HT1080 (cell line): ENCODE measurements around the gene RUBCNL. TPM values are rescaled to one million over a fixed set of nuclear protein-coding genes. Genes with fewer than 3 reads are reported as not detected.

Experiments
- DNase-seq: peaks from one replicate; pipeline ENCODE4 v3.0.0-alpha.2; 2015; ENCODE audit warnings: low read depth
- total RNA-seq: library from RNA; depleted of rRNA; stranded (reverse); fragments of >200 nt; shearing (Covaris generic); gene quantifications from 2 replicates; pipeline ENCODE4 v1.2.3, GENCODE V29; 2014

RUBCNL gene
- total RNA-seq, 1 experiment from 2014 or later, result 0.11 TPM

DNA sequence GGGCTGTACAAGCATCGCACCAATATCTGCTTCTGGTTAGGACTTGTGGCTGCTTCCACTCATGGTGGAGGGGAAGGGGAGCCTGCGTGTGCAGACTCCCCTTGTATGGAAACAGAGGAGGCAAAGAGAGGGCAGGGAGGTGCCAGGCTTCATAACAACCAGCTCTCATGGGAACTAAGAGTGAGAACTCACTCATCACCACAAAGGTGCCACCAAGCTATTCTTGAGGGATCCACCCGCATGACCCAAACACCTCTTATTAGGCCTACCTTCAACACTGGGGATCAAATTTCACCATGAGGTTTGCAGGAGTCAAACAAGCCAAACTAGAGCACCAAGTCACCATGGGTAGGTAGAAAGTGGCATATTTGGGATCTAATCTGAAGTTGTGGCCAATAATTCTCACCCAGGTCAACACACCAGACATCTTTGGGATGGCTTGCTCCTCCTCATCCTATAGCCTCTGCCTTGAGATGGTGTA, 46.4 kb downstream of the RUBCNL start:
- DNase-seq, result no peak

DNA sequence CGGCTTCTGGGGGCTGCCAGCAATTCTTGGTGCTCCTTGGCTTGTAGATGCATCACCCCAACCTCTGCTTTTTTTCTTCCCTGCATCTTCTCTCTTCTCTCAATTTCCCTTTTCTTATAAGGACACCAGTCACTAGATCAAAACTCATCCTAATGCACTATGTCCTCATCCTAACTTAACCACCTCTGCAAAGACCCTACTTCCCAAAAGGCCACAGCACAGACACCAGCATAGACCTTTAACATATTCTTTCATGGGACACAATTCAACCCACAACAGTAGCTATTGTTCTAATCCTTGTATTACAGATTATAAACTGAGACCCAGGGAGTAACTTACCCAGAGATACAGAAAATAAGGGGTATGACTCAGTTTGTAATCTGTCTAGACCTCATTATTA, 47.0 kb downstream of the RUBCNL start:
- DNase-seq, result no peak

DNA sequence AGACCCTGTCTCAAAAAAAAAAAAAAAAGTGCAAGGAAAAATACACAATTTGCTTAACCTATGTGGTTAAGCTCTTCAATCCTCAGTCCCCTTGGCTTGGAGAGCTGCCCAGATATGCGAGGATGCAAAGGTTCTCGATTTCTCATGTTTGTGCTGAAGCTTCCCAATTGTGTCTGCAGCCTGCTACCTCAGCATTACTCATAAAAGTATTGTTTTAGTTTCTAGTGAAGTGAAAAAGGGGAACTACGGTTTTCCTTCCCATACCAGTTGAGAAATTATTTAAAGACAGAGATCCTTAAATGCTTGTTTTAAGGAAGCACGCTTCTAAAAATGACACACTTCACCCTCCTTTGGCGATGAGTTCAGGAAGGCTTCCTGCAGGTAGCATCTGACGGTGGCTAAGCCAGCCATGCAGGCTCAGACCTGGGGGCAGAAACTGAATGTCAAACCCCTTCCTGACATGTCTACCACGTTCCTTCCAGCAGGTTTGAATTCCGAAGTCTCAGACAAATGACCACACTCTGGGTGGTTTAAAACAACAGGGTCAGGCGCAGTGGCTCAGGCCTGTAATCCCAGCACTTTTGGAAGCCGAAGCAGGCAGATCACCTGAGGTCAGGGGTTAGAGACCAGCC, 47.9 kb downstream of the RUBCNL start:
- peak; percentile 92 for DNase-seq

DNA sequence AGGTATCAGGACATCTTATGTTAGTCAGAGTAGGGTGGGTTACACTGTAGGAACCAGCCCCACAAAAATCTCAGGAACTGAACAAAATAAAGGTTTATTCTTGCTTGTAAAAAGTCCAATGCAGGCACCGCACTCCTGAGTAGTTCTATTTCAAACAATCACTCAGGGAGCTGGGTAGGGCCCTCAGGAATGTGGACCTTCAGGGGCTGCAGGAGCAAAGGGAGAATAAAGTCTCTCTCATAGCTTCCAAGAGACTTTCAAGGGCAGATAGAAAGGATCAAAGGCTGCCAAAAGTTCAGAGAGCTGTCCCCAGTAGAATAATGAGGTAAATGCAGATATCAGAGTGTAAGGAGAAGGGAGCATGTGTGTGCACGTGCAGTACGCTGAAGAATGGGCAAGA, 49.4 kb downstream of the RUBCNL start:
- DNase-seq, result no peak

DNA sequence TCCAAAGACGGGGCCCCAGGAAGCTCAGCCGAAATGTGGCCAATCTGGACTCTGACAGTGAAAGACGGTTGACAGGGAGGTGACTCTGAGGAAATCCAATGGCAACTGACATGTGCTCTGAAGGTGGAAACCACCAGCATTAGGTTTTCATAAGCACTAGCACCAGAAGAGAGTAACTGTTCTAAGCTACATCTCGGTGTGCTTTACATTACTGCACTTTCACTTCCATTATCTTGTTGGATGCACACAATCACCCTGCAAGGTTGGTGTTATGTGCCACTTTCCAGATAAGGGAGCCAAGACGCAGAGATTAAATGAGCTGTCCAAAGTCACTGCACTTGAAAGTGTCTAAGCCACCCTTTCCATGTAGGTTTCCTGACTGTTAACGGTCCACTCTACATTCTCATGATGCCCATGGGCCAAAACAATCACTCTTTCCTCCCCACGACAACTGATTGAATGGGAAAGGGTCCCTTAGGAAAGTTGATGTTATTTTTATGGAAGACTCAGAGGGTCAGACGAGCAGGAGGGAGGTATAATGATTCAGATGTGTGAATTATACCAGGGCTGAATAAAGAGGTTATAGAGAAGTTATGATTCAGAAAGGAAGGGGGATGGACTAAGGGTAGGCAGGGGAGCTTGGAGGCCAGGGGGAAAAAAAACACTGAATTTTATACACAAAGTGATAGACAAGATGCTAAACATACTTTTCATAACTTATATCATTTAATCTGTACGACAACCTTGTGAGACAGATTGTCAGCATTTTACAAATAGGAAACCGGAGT, 52.8 kb downstream of the RUBCNL start:
- no peak for DNase-seq

DNA sequence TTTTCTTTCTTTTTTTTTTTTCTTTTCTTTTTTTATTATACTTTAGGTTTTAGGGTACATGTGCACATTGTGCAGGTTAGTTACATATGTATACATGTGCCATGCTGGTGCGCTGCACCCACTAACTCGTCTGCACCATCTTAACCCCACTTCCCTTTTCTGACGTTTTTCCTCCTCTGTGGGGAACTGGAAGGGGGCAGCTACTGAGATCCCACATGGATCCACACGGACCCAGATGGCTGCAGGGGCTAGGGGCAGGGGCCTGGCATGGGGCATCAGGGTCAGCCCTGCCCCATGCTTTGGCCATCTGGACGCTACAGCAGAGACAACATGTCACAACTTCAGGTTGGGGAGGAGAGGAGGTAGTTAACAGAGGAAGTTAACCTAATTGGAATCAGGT, 54.3 kb downstream of the RUBCNL start:
- no peak for DNase-seq

DNA sequence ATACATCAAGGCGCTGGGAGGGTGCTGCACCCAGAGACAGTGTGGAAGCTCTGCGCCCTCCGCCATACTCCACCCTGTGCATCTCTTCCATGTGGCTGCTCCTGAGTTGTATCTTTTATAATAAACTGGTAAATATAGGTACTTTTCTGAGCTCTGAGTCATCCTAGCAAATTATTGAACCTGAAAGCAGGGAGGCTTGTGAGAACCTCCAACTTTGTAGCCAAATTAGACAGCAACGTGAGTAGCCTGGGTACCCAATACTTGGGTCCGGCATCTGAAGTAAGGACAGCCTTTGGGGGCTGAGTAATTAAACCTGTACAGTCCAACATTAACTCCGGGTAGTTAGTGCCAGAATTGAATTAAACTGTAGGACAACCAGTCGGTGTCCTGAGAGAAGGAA, 57.4 kb downstream of the RUBCNL start:
- DNase-seq, result no peak

DNA sequence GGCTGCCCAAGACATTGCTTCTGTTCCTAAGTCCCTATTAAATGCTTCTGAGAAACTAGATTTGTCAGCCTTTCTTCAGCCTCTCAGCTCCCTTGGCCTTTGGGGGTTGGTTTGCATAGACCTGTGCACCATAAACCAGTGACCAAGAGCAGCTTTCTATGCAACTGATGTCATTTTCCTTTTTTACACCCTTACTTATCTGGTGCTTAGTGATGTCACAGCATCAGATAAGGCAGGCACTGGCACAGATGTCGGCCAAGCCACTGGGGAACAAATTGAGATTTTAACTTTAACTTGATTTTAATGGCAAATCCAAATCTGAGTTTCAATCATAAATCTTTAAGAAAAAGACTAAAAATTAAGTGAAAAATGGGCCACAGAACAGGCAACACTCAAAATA, 59.8 kb downstream of the RUBCNL start:
- DNase-seq, result no peak

DNA sequence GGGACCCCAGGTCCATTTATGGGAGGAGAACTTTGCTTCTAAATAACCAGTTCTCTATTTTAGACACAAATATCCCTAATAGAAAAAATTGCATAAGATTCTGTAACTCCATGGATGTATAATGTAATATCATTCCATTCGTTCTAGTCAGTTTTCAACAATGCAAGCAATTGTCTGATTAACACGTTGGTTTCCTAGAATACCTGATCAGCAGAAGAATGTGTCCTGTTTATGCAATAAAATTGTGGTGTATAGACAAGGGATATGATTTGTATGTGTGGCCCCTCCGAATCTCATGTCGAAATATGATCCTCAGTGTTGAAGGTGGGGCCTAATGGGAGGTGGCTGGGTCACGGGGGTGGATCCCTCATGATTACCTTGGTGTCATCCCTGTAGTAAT, 62.1 kb downstream of the RUBCNL start:
- no peak for DNase-seq

DNA sequence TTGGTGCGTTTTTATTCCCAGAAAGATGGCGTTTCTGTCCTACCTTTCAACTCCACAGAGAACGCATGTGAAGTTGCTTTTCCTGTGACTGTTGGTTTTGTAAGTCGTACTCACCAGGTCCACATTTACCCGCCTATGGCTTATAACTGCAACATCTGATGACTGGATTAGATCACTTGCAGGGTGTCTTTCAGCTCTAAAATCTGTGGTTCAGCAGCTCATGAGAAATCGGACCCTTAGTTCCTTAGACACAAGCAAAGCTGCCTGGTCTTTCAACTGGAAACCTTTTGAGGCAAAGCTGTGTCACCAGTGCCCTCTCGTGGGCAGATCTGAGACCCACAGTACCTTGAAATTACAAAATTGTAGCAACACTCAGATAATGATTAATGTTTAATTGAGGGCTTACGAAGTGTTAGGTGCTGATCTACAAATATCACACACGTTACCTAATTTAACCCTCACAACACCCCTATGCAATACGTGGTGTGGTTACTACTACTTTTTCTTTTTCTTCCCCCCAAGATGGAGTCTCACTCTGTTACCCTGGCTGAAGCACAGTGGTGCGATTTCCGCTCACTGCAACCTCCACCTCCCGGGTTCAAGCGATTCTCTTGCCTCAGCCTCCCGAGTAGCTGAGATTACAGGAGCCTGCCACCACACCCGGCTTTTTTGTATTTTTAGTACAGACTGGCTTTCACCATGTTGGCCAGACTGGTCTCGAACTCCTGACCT, 65.4 kb downstream of the RUBCNL start:
- DNase-seq, result peak; percentile 48

DNA sequence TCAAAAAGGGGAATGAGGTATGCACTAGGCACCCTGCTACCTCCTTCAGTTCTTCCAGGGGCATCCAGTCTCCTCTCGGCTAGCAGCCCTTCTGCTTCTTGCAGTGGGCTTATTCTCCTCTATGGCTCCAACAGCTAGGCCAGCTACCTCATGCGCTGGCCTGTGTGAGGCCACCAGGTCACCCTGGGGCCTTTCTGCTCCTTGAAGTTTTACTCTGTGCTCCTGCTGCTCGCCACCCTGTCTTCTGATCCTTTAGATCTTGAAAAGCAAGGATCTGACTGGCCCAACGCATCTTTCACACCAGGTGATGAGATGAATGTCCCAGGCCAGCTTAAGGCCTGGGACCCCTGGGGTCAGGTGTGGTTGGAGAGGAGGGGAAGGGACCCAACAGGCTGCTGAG, 66.2 kb downstream of the RUBCNL start:
- DNase-seq, result no peak

DNA sequence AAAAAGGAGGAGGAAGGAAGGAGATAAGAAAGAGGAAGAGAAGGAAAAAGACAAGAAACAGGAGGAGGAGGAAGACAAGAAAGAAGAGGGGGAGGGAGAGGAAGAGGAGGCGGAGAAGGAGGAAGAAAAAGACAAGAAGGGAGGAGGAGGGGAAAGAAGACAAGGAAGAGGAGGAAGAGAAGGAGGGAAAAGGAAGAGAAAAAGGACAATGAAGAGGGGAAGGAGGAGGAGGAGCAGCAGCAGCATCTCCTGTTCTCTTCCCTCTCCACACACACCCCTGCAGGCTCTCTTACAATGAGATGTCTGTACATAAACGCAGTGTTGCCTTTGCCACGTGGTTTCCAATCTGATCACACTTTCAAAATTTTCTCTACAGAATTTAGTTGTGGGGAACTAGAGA, 66.6 kb downstream of the RUBCNL start:
- no peak for DNase-seq

DNA sequence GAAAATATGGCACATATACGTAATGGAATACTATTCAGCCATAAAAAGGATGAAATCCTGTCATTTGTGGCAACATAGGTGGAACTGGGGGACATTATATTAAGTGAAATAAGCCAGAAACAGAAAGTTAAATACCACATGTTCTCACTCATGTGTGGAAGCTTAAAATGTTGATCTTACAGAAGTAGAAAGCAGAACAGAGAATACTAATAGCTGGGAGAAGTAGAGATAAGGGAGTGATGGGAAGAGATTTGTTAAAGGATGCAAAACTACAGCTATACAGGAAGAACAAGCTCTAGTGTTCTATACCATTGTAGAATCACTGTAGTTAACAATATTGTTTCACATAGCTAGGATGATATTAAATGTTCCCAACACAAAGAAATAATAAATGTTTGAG, 68.1 kb downstream of the RUBCNL start:
- no peak for DNase-seq

DNA sequence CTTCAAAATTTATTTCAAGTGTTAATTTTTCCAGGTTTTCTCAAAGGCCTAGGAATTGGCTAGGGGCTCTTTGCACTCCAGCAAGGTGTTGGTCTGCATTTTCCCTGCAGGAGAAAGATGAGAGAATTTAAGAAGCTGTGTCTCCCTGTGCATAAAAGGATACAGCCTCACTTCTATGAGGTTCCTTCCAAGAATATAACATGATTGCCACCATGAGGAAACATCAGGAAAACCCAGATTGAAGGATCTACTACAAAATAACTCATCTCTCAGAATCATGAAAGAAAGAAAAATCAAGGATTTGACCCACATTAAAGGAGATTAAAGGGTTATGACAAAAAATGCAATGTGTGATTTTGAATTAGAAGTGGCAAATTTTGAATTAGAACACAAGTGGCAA, 69.9 kb downstream of the RUBCNL start:
- DNase-seq, result no peak

DNA sequence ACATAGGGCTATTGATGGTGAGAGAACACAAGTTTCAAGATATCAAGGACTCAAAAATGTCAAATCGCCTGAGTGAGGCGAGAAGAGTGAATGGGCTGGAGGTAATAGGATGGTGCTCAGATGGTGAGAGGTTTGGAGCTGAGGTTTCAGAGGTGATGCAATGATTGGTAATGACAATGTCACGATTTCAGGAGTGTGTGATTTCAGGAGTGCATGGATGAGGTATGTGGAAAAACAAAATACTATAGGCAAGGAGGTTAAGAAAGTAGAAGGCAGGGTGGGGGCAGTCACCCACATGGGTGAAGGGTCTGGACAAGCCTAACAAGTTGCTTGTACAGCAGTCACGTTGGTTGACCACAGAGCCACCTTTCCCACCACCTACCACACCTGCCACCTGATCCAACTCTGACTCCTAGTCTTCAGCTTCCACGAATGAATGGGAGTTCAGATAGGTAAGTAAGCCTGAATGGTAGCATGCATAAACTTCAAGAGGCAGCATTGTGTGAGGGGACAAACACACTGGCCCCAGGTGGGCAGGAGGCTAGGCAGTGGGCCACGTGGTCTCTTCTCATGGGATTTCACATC, 71.5 kb downstream of the RUBCNL start:
- no peak for DNase-seq

DNA sequence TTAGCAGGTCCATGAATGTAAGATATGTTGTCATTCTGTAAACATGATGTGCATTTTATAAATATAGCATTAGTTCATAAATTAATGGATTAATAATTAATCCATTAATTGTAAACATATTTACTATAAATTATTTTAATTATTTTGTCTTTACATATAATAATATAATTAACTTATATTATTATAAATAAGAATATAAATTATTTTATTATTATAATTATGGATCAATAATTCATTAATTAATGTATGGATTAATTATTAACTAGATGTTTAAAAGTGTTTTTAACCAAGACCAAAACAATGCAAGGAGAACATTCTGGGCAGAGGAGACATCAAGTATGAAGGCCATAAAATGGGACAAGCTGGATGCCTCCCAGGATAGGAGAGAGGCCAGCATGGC, 72.0 kb downstream of the RUBCNL start:
- no peak for DNase-seq

DNA sequence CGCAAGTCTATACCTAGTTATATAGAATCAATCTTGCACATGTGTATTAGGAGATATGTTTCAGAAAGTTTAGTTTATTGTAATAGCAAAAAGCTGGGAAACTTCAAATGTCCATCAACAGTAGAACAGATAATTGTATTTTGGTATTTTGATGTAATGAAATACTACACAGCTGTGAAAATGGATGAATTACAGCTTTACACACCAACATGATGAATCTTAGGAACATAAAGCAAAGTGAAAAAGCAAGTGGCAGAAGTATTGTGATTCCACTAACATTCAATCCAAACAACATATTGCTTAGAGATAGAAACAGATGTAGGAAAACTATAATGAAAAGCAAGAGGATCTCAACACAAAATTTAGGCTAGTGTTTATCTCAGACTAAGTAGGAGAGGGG, 72.5 kb downstream of the RUBCNL start:
- DNase-seq, result no peak

DNA sequence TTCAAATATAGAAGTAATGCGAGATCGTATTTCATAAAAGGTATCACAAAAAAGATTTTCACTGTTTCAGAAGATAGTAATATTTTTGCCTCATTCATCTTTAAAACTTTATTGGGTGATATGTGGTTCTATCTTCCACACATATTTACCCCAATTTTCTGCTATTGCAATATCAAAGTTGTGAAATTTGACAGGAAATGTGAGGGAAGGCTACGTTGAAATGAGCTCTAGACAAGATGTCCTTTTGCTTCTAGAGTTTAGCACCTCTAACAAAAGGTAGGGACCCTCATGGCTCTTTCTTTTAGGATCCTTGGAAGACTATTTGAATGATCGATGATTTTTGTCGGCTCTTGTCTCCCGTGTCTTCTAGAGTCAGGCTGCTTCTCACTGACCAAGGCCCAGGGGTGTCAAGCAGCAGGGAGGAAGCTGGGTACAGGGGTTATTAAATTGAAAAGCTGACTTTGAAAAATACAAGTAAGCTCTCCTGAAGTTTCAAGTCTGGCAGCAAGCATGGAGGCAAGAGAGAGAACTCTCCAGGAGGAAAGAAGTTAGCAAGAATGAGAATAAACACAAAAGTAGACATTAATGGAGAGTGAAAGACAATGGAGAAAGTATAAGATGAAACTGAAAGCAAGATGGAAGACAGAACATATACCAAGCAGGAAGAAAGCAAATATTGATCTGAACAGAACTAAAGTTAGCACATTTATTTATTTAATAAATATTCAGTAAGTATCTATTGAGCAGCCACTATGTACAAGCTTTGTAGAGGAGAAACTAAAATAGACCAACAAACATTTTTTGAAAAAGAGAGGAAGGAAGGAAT, 73.4 kb downstream of the RUBCNL start:
- no peak for DNase-seq

DNA sequence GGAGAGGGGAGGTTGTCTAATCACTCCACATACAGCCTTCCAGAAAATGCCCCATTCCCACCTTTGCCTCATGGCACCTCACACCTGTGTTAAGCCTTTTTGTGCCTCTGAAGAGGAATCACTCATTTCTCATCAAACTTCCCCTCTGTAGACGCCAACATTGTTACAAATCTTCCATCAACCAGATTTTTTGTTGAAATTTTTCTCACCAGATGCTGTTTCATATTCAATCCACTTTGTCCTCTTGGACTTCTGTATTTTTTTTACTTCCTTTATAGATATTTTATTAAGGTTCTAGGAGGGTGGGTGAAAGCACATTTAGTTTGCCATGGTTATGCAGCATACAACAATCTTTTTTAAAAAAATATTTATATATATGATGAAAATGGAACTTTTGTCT, 74.0 kb downstream of the RUBCNL start:
- DNase-seq, result no peak

DNA sequence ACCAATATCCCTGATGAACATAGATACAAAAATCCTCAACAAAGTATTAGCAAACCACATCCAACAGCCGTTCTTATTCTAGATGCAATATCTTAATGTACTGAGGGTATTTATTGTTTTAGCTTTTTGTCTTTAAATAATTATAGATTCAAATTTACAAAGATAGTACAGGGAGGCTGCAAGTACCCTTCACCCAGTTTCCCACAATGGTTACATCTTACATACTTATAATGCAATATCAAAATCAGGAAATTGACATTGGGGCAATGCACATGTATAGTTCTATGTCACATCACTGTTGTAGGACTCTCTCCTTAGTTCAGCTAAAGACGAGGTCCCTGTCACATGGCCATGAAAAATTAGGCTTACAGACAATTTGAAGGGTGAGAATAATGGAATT, 75.8 kb downstream of the RUBCNL start:
- no peak for DNase-seq

DNA sequence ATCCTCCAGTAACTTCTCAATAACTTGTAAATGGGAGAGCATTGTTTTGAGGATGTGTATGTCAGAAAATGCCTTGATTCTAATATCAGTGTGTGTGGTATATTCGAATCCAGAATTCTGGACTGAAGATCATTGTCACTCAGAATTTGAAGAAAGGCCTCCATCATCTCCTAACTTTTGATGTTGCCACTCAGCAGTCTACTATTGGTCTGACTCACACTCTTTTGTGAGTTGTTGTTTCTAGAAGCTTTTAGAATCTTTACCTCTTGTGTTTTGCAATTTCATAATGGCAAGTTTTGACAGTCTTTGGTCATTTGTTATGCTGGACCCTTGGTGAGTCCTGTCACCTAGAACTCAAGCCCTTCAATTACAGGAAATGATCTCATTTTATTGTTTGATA, 77.0 kb downstream of the RUBCNL start:
- no peak for DNase-seq
